ENCODE results near the gene HDAC4. TPM values are rescaled to one million over a fixed set of nuclear protein-coding genes. Genes with fewer than 3 reads are reported as not detected.

The HDAC4 gene
- total and polyA plus RNA-seq, 2 of the 4 experiments (the other 2 are of a cell fraction) = 4.1 to 7.2 TPM

- TF ChIP-seq CEBPB (IDR thresholded peaks at IDR 0.05; ENCODE audit: low read depth, low read length) (no peak), RCOR1 (IDR thresholded peaks at IDR 0.05; ENCODE audit: insufficient replicate concordance, low read length) (no peak)
These were observed 5.3 kb downstream of the HDAC4 start (continued) for GRCh38 chr2:239395524-239395923.

- ChIA-PET POLR2A (ENCODE audit: unreplicated experiment) (no interaction called here), CTCF (interaction anchor here (1.0 kb wide), 1 partner anchor 24 kb away, joined by 5 read pairs; no protein-coding TSS in a partner anchor)
- ATAC-seq (ENCODE audit: low read depth) (no peak), DNase-seq (no peak)
- H3K27ac ChIP-seq (ENCODE audit: insufficient read depth, low read length) = no peak overlapping the region
- H3K4me1 ChIP-seq (ENCODE audit: control insufficient read depth, insufficient read depth, low read length) = peaks cover 16% of the 10 kb centered on the region
- H3K9me3 ChIP-seq (ENCODE audit: control insufficient read depth, insufficient read depth, low read length) = no peaks in the 10 kb centered on the region
- dilution Hi-C loops (cut with HindIII; ENCODE audit: low sequenced_read_pairs, unreplicated experiment) = no loop called here
- no peaks in the 10 kb centered on the region for H3K27me3 ChIP-seq (ENCODE audit: control insufficient read depth, insufficient read depth, low read length)
- no peak overlapping the region for H3K9ac ChIP-seq (ENCODE audit: low read depth, low read length)
- H3K56ac ChIP-seq (ENCODE audit: extremely low read depth, insufficient read depth, low read length) = no peak overlapping the region
- H3K18ac ChIP-seq (ENCODE audit: low read depth, low read length) = no peak overlapping the region
- H4K5ac ChIP-seq (ENCODE audit: low read depth, low read length) = no peak overlapping the region
- 0 out of 2 replicates have a peak, but pooled peaks cover 4% of the 10 kb centered on the region for H3K36me3 ChIP-seq (ENCODE audit: control insufficient read depth, insufficient read depth, low read length)
- H3K9me1 ChIP-seq (ENCODE audit: insufficient read depth, low read length) = peaks cover 26% of the 10 kb centered on the region
- no peak overlapping the region for H2AFZ ChIP-seq (replicated peaks; ENCODE audit: low read length, poor library complexity)
- no peak overlapping the region for H4K91ac ChIP-seq (ENCODE audit: insufficient read depth, low read depth, low read length)
- H3K14ac ChIP-seq (replicated peaks; ENCODE audit: low read depth, low read length) = no peak overlapping the region
- no peak overlapping the region for H2AK9ac ChIP-seq (replicated peaks; ENCODE audit: low read depth, low read length, poor library complexity)
- WGBS, 2 experiments (ENCODE audit: extremely low coverage in 2 of 2, insufficient read length in 1 of 2) = 40% methylated on average over 1 of the region's 1 CpG; no CpG with 5 or more reads in 1 of the 2 experiments
- H2BK120ac ChIP-seq (ENCODE audit: low read depth, low read length) = no peak overlapping the region
- H4K8ac ChIP-seq (ENCODE audit: low read depth in 2 of 2, low read length in 2 of 2) = no peak overlapping the region
- H2BK5ac ChIP-seq (ENCODE audit: low read depth, low read length, poor library complexity, severe bottlenecking) = no peak overlapping the region
- intact Hi-C loops (cut with micrococcal nuclease) = loop anchor here (10.0 kb wide), 2 partner anchors 170 to 600 kb away; no protein-coding TSS in a partner anchor
- no peak overlapping the region for H2BK15ac ChIP-seq (ENCODE audit: low read depth, low read length)
- H3K4ac ChIP-seq (ENCODE audit: low read depth, low read length) = no peak overlapping the region
- H3K79me1 ChIP-seq (ENCODE audit: low read depth in 1 of 2, low read length in 2 of 2) = peaks cover 22 to 87% of the 10 kb centered on the region in 2 experiments; a peak in 3 of 4 replicates
- H2BK20ac ChIP-seq (ENCODE audit: low read depth, low read length) = no peak overlapping the region
- no peak for TF ChIP-seq MAZ (IDR thresholded peaks at IDR 0.05; ENCODE audit: borderline replicate concordance, low read depth, low read length)
- no peak for TF ChIP-seq SMC3 (IDR thresholded peaks at IDR 0.05; ENCODE audit: low read depth, low read length)
- no peak for TF ChIP-seq MAFK (IDR thresholded peaks at IDR 0.05; ENCODE audit: low read depth, low read length)
- no peak for TF ChIP-seq BHLHE40 (IDR thresholded peaks at IDR 0.05; ENCODE audit: low read depth, low read length)
- no peak for TF ChIP-seq CTCF (conservative IDR thresholded peaks at IDR 0.05; ENCODE audit: low read depth, low read length)
- TF ChIP-seq NFE2L2 (IDR thresholded peaks at IDR 0.05; ENCODE audit: low read depth, low read length) = no peak
- TF ChIP-seq FOS (IDR thresholded peaks at IDR 0.05; ENCODE audit: low read depth, low read length) = no peak
- TF ChIP-seq ELK1 (IDR thresholded peaks at IDR 0.05; ENCODE audit: borderline replicate concordance, low read depth, low read length) = no peak
- no peak for TF ChIP-seq RCOR1 (IDR thresholded peaks at IDR 0.05; ENCODE audit: insufficient replicate concordance, low read length)
- TF ChIP-seq POLR2A (IDR thresholded peaks at IDR 0.05; ENCODE audit: low read depth, low read length) = no peak
- no peak for TF ChIP-seq MXI1 (IDR thresholded peaks at IDR 0.05; ENCODE audit: borderline replicate concordance, low read depth, low read length)
- TF ChIP-seq RFX5 (IDR thresholded peaks at IDR 0.05; ENCODE audit: low read depth, low read length) = no peak
- H4K20me1 ChIP-seq (ENCODE audit: insufficient read depth, low read length) = peaks cover 70% of the 10 kb centered on the region
- H3K4me3 ChIP-seq (ENCODE audit: insufficient read depth, low read depth, low read length) = no peak overlapping the region
- H3K4me2 ChIP-seq (ENCODE audit: low read depth, low read length) = no peak overlapping the region
- BruUV-seq (replicated peaks) = no TSS peak
- in situ Hi-C loops (cut with MboI; ENCODE audit: low sequenced_read_pairs) = loop anchor here (10.0 kb wide), 1 partner anchor 120 kb away; no protein-coding TSS in a partner anchor
- no peak overlapping the region for H3K23ac ChIP-seq (ENCODE audit: low read depth, low read length)
- H2AK5ac ChIP-seq (ENCODE audit: low read depth, low read length) = no peak overlapping the region
These were observed 5.8 kb downstream of the HDAC4 start for GRCh38 chr2:239394978-239395377.

Measured in IMR-90 (cell line).